A549 (cell line): ENCODE results near the gene SNAPC2. TPM values are rescaled to one million over a fixed set of nuclear protein-coding genes. Genes with fewer than 3 reads are reported as not detected.

Source experiments
- ATAC-seq, 2 experiments: fragments of 200-7000 bp in 1 of 2; fragments of >200 bp in 1 of 2; cut with Nextera tagmentation in 1 of 2; cut with Tn5 transposase in 1 of 2; 3 replicates each; pipeline versions ENCODE4 v1.8.0 to v1.9.1; 2018 to 2020; ENCODE audit warnings: mild to moderate bottlenecking in 1 of 2, moderate library complexity in 1 of 2
- CTCF ChIA-PET: fragments of 300-600 bp; sonication (Branson Sonifier 250); formaldehyde crosslinking; extraction: SDS; loops from one replicate; lab custom pipeline; 2021; ENCODE audit warnings: antibody characterized with exemption, inconsistent platforms; lab: Yijun Ruan, JAX
- POLR2A ChIA-PET: fragments of 350-600 bp; formaldehyde crosslinking; extraction: SDS; loops from one replicate; lab custom pipeline; 2021; ENCODE audit warnings: antibody characterized with exemption, inconsistent platforms; lab: Yijun Ruan, JAX
- DNase-seq, 2 experiments: peaks; one replicate each; pipeline versions ENCODE4 v3.0.0 to v3.0.0-alpha.2; 2011 to 2016; ENCODE audit warnings: low read depth in 1 of 2, low spot score in 1 of 2
- FAIRE-seq: peaks from 2 replicates; lab custom pipeline; 2011; peaks lifted over from hg19 to GRCh38; lab: Jason Lieb, UNC
- H3K27ac ChIP-seq, 2 experiments: fragments of >200 bp; sonication (Bioruptor Twin); formaldehyde crosslinking; 3 replicates each; pipeline ENCODE4 v1.5.1; 2016 to 2017
- H3K4me1 ChIP-seq: fragments of >200 bp; sonication (Bioruptor Twin); formaldehyde crosslinking; 3 replicates; pipeline ENCODE4 v1.6.1; 2016
- H3K4me2 ChIP-seq: fragments of >200 bp; sonication (Bioruptor Twin); formaldehyde crosslinking; 3 replicates; pipeline ENCODE4 v1.6.1; 2016
- H3K4me3 ChIP-seq: fragments of >200 bp; sonication (Bioruptor Twin); formaldehyde crosslinking; 3 replicates; pipeline ENCODE4 v1.5.1; 2016
- H3K9me3 ChIP-seq: fragments of >200 bp; sonication (Bioruptor Twin); formaldehyde crosslinking; 3 replicates; pipeline ENCODE4 v1.6.1; 2016
- BCL3 ChIP-seq: fragments of >200 bp; sonication (Bioruptor Twin); formaldehyde crosslinking; IDR thresholded peaks from 3 replicates; pipeline ENCODE4 v1.6.1; 2016
- CBX2 ChIP-seq: fragments of 200-600 bp; sonication (generic); IDR thresholded peaks from 2 replicates; pipeline ENCODE4 v1.6.1; 2016; ENCODE audit warnings: low read depth, mild to moderate bottlenecking, borderline replicate concordance
- CEBPB ChIP-seq, 2 experiments: fragments of >200 bp in 1 of 2; sonication (Bioruptor Twin) in 1 of 2; formaldehyde crosslinking in 1 of 2; IDR thresholded peaks; 2 replicates each; pipeline ENCODE4 v1.6.1; 2012 to 2016
- CHD4 ChIP-seq: fragments of 200-600 bp; sonication (generic); IDR thresholded peaks from 2 replicates; pipeline ENCODE4 v1.6.1; 2016; ENCODE audit warnings: antibody characterized with exemption, mild to moderate bottlenecking, borderline replicate concordance
- CTCF ChIP-seq: fragments of >200 bp; sonication (Bioruptor Twin); formaldehyde crosslinking; IDR thresholded peaks from 3 replicates; pipeline ENCODE4 v1.5.1; 2016
- E2F6 ChIP-seq: IDR thresholded peaks from 2 replicates; pipeline ENCODE4 v1.6.1; 2012; ENCODE audit warnings: low read depth, borderline replicate concordance
- EHF ChIP-seq: fragments of 250-450 bp; sonication (Bioruptor Pico); IDR thresholded peaks from 2 replicates; pipeline ENCODE4 v1.5.0; 2020; ENCODE audit warnings: mild to moderate bottlenecking
- EHMT2 ChIP-seq: fragments of 200-600 bp; sonication (generic); IDR thresholded peaks from 2 replicates; pipeline ENCODE4 v1.6.1; 2016; ENCODE audit warnings: antibody characterized with exemption, low read depth, mild to moderate bottlenecking, moderate library complexity
- FOXS1 ChIP-seq: fragments of 250-450 bp; sonication (Bioruptor Pico); IDR thresholded peaks from 2 replicates; pipeline ENCODE4 v1.5.0; 2020; ENCODE audit warnings: mild to moderate bottlenecking, moderate library complexity
- HDAC2 ChIP-seq: fragments of 200-600 bp; sonication (generic); IDR thresholded peaks from 2 replicates; pipeline ENCODE4 v1.6.1; 2016
- HES2 ChIP-seq: fragments of >200 bp; sonication (Bioruptor Twin); formaldehyde crosslinking; IDR thresholded peaks from 2 replicates; pipeline ENCODE4 v1.6.1; 2016
- HEYL ChIP-seq: fragments of 250-450 bp; sonication (Bioruptor Pico); IDR thresholded peaks from 2 replicates; pipeline ENCODE4 v1.8.0; 2021; ENCODE audit warnings: mild to moderate bottlenecking, moderate library complexity
- JUN ChIP-seq, 2 experiments: fragments of >200 bp; sonication (Bioruptor Twin); formaldehyde crosslinking; IDR thresholded peaks; 2 replicates in 1 of 2; 3 replicates in 1 of 2; pipeline ENCODE4 v1.6.1; 2016 to 2017
- NR3C1 ChIP-seq: fragments of >200 bp; sonication (Bioruptor Twin); formaldehyde crosslinking; IDR thresholded peaks from 3 replicates; pipeline ENCODE4 v1.6.1; 2017
- PHF8 ChIP-seq: fragments of 200-600 bp; sonication (generic); IDR thresholded peaks from 2 replicates; pipeline ENCODE4 v1.6.1; 2016; ENCODE audit warnings: low read depth, mild to moderate bottlenecking, antibody characterized with exemption, moderate library complexity, borderline replicate concordance
- POLR2AphosphoS2 ChIP-seq: conservative IDR thresholded peaks from 2 replicates; pipeline ENCODE4 v1.6.1; 2012; ENCODE audit warnings: low read length, improper control_type of control experiment, inconsistent platforms
- RFX5 ChIP-seq: fragments of 450-650 bp; IDR thresholded peaks from 2 replicates; pipeline ENCODE4 v1.7.1; 2014; ENCODE audit warnings: antibody characterized with exemption, mild to moderate bottlenecking, moderate library complexity
- RNF2 ChIP-seq: fragments of 200-600 bp; sonication (generic); IDR thresholded peaks from 2 replicates; pipeline ENCODE4 v1.6.1; 2016; ENCODE audit warnings: low read depth, mild to moderate bottlenecking, antibody characterized with exemption, moderate library complexity, borderline replicate concordance
- SMC3 ChIP-seq: fragments of >200 bp; sonication (Bioruptor Twin); formaldehyde crosslinking; IDR thresholded peaks from 3 replicates; pipeline ENCODE4 v1.6.1; 2018; ENCODE audit warnings: inconsistent platforms
- SREBF2 ChIP-seq: fragments of 450-650 bp; IDR thresholded peaks from 2 replicates; pipeline ENCODE4 v1.6.1; 2014; ENCODE audit warnings: mild to moderate bottlenecking, moderate library complexity
- ZNF302 ChIP-seq: fragments of 250-450 bp; sonication (Bioruptor Pico); IDR thresholded peaks from 2 replicates; pipeline ENCODE4 v1.9.0; 2021; ENCODE audit warnings: inconsistent platforms, mild to moderate bottlenecking, moderate library complexity
- ZSCAN20 ChIP-seq: fragments of 250-450 bp; sonication (Bioruptor Pico); IDR thresholded peaks from 2 replicates; pipeline ENCODE4 v1.8.0; 2022; ENCODE audit warnings: mild to moderate bottlenecking, moderate library complexity
- WGBS: methylation state at CpG from one replicate; pipeline ENCODE4 v1.1.6; 2017; ENCODE audit errors: missing lambda C conversion rate; 5-methylcytosine and 5-hydroxymethylcytosine counted together
- polyA plus RNA-seq, 4 experiments: library from polyadenylated mRNA; depleted of rRNA in 3 of 4; stranded (reverse); fragments of >200 nt; fragmentation: RNase III in 1 of 4; extraction: RNeasy Plus Mini Kit Qiagen cat#74134 plus additional on column Dnase treatment in 1 of 4; gene quantifications; 2 replicates in 3 of 4; 3 replicates in 1 of 4; pipeline ENCODE4 v1.2.3, GENCODE V29; 2011 to 2017

Gene SNAPC2
- polyA plus RNA-seq, 2 of the 4 experiments (the other 2 are of a cell fraction): 9.2 to 13.8 TPM

- no peak for TF ChIP-seq HDAC2
- TF ChIP-seq CEBPB (IDR thresholded peaks at IDR 0.05): no peak
- TF ChIP-seq EHMT2: no peak
- TF ChIP-seq CHD4: no peak
- no peak for TF ChIP-seq ZNF302 (CRISPR knock-in tag)
Measured at GRCh38 chr19:7921302-7921966, 1.3 kb downstream of the SNAPC2 start (continued).

- no peaks in the 10 kb centered on the region for H3K9me3 ChIP-seq
- no peak overlapping the region for H3K4me3 ChIP-seq
- peaks cover 18% of the 10 kb centered on the region for H3K4me1 ChIP-seq
- ChIA-PET CTCF (interaction anchor here (0.5 to 2.7 kb wide), 6 partner anchors 19 to 72 kb away, joined by 3 to 17 read pairs (median 6); partner anchors contain the start of genes MAP2K7 and TIMM44), POLR2A (no interaction called here)
- no peak overlapping the region for H3K4me2 ChIP-seq
- TF ChIP-seq BCL3 (no peak), SREBF2 (no peak), HEYL (CRISPR knock-in tag) (no peak), RFX5 (no peak), CTCF (no peak), PHF8 (no peak), SMC3 (no peak)
- DNase-seq: no peak
- no peak for FAIRE-seq
- no peak overlapping the region for H3K27ac ChIP-seq
- 94% methylated on average over 11 of the region's 31 CpGs for WGBS
- ATAC-seq: no peak
Measured at GRCh38 chr19:7921967-7922835, 2.1 kb downstream of the SNAPC2 start.

- Histone ChIP-seq H3K4me3 (no peak overlapping the region), H3K27ac (no peak overlapping the region), H3K4me1 (peaks cover 15% of the 10 kb centered on the region), H3K9me3 (no peaks in the 10 kb centered on the region), H3K4me2 (no peak overlapping the region)
- CTCF ChIA-PET: interaction anchor here (1.0 to 2.5 kb wide), 4 partner anchors 19 to 70 kb away, joined by 3 to 17 read pairs (median 6); partner anchors contain the start of genes MAP2K7 and TIMM44
- FAIRE-seq (no peak), ATAC-seq (no peak), DNase-seq (no peak)
- POLR2A ChIA-PET: no interaction called here
- WGBS: 87% methylated on average over 7 of the region's 8 CpGs
- TF ChIP-seq CBX2 (no peak), FOXS1 (CRISPR knock-in tag) (no peak), ZSCAN20 (CRISPR knock-in tag) (no peak), HEYL (CRISPR knock-in tag) (no peak), PHF8 (no peak), HDAC2 (no peak), RNF2 (no peak), POLR2AphosphoS2 (no peak), E2F6 (no peak), NR3C1 (no peak), CTCF (no peak), JUN (IDR thresholded peaks at IDR 0.05) (no peak), HES2 (no peak), EHF (no peak)
Measured at GRCh38 chr19:7922836-7923195, 2.7 kb downstream of the SNAPC2 start.
